Mesothelial cell of epicardium (in vitro differentiated cells): ENCODE measurements around the gene NEK8. TPM values are rescaled to one million over a fixed set of nuclear protein-coding genes. Genes with fewer than 3 reads are reported as not detected.

Experiments
- DNase-seq, 2 experiments: peaks; one replicate each; pipeline ENCODE4 v3.0.0; 2021; ENCODE audit warnings: low spot score in 2 of 2; ENCODE audit not compliant: unreplicated experiment in 2 of 2
- H3K27ac Mint-ChIP-seq: 2 replicates; pipeline ENCODE4 v1.8.0; 2021; ENCODE audit warnings: mixed read lengths
- H3K27me3 Mint-ChIP-seq: 2 replicates; pipeline ENCODE4 v1.8.0; 2021; ENCODE audit warnings: low read depth, mixed read lengths
- H3K36me3 Mint-ChIP-seq: 2 replicates; pipeline ENCODE4 v1.8.0; 2021; ENCODE audit warnings: mixed read lengths
- H3K4me1 Mint-ChIP-seq: 2 replicates; pipeline ENCODE4 v1.8.0; 2021; ENCODE audit warnings: mixed read lengths
- H3K4me3 Mint-ChIP-seq: 2 replicates; pipeline ENCODE4 v1.8.0; 2021; ENCODE audit warnings: mild to moderate bottlenecking, moderate library complexity, mixed read lengths
- H3K9me3 Mint-ChIP-seq: 2 replicates; pipeline ENCODE4 v1.8.0; 2021; ENCODE audit warnings: mixed read lengths
- total RNA-seq: library from RNA; stranded (reverse); gene quantifications from 3 replicates; pipeline ENCODE4 v1.2.1, GENCODE V29; 2021
- TF ChIP-seq, protein P1 (sequence below): fragments of 200-600 bp; sonication (generic); IDR thresholded peaks from one replicate; pipeline ENCODE4 v1.5.0; 2021; ENCODE audit warnings: antibody characterized with exemption; ENCODE audit not compliant: unreplicated experiment

The NEK8 gene
- total RNA-seq, result 5.2 to 7.6 TPM (median 5.9 TPM) in 3 replicates

DNA sequence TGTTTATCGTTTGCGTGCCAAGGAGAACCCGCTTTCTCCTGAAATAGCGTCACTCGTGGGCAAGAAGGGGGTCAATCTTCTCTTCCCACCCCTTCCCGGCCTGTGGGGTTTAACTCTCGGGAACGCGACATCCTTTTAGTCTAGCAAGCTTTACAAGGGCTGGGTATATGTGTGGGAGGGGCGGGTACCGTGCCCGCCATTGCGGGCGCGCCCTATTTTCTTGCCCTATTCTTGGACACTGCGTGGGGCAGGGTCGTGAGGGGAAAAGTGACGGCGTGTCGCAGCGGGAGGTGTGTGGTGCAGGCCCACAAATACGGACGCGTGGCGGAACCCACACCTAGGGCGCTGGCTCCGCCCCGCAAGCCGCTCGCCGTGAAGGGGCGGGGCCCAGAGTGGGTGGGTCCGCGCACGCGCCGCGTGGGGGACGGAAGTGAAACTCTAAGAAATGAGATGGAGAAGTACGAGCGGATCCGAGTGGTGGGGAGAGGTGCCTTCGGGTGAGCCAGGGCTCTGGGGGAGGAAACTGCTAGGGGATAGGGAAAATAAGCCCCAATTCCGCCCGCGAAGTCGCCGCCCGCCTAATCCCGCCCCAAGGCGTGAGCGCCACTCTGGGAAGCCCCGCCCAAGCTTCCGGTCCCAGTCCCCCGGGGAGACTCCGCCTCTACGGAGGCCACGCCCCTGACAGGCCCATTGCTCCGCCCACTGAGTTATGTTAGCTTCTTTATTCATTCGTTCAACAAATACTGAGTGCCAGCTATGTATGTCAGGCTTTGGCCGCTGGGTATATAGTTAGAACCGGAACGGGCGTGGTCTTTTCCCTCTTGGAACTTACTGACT is at the start of gene NEK8:
TSS of gene NEK8 (plus strand) at position 425 of the 837 bp plus-strand sequence. CDS start at position 451, 26 bp downstream.
- TF ChIP-seq, protein P1, sequence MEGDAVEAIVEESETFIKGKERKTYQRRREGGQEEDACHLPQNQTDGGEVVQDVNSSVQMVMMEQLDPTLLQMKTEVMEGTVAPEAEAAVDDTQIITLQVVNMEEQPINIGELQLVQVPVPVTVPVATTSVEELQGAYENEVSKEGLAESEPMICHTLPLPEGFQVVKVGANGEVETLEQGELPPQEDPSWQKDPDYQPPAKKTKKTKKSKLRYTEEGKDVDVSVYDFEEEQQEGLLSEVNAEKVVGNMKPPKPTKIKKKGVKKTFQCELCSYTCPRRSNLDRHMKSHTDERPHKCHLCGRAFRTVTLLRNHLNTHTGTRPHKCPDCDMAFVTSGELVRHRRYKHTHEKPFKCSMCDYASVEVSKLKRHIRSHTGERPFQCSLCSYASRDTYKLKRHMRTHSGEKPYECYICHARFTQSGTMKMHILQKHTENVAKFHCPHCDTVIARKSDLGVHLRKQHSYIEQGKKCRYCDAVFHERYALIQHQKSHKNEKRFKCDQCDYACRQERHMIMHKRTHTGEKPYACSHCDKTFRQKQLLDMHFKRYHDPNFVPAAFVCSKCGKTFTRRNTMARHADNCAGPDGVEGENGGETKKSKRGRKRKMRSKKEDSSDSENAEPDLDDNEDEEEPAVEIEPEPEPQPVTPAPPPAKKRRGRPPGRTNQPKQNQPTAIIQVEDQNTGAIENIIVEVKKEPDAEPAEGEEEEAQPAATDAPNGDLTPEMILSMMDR, result no peak
- Mint-ChIP-seq H3K9me3 (no peaks in the 10 kb centered on the region), H3K36me3 (peaks cover 4% of the 10 kb centered on the region), H3K4me3 (peak within 1 kb of the TSS; percentile 93), H3K4me1 (peaks cover 24% of the 10 kb centered on the region), H3K27me3 (no peaks in the 10 kb centered on the region), H3K27ac (peak within 1 kb of the TSS; percentile 99)
- DNase-seq, result peak; percentile 92 to 98

DNA sequence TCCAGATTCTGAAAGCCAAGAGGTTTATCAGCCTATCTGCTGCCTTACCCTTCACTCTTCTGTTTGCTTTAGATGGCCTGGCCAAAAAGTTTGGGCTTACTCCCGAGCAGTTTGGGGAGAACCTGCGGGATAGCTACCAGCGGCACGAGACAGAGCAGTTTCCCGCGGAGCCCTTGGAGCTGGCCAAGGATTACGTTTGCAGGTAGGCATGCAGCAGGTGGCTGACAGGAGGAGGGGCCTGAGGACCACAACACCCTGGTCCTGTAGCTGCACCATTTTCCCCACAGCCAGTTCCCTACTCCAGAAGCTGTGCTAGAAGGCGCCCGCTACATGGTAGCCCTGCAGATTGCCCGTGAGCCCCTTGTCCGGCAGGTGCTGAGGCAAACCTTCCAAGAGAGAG is 45.9 kb upstream of the NEK8 start:
- peaks cover 46% of the 10 kb centered on the region for H3K36me3 Mint-ChIP-seq
- no peaks in the 10 kb centered on the region for H3K4me1 Mint-ChIP-seq
- no peak overlapping the region for H3K4me3 Mint-ChIP-seq
- no peaks in the 10 kb centered on the region for H3K27me3 Mint-ChIP-seq
- TF ChIP-seq, protein P1, result no peak
- H3K9me3 Mint-ChIP-seq, result no peaks in the 10 kb centered on the region
- DNase-seq, result no peak
- no peak overlapping the region for H3K27ac Mint-ChIP-seq

DNA sequence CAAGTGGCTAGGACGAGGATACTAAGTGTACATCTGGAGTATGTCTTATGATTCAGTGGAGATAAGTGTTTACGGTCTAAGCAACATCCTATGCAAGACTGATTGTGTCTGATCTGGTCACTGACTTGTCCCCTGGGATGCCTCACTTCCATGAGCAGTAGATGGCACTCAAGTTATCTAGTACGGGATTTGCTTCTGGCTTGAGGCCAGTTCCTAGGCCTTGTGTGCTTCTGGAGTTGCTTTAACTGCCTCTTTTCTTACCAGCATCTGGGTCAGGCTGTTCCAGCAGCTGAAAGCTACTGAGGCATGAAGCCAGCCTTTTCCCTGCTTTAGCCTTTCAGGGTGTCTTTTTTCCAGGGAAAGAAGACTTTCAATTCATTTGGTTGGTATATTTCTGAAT is 43.6 kb upstream of the NEK8 start:
- Mint-ChIP-seq H3K4me3 (no peak overlapping the region), H3K4me1 (no peaks in the 10 kb centered on the region), H3K27ac (no peak overlapping the region), H3K36me3 (peaks cover 56% of the 10 kb centered on the region), H3K9me3 (peaks cover 4% of the 10 kb centered on the region), H3K27me3 (no peaks in the 10 kb centered on the region)
- TF ChIP-seq, protein P1, result no peak
- DNase-seq, result no peak

DNA sequence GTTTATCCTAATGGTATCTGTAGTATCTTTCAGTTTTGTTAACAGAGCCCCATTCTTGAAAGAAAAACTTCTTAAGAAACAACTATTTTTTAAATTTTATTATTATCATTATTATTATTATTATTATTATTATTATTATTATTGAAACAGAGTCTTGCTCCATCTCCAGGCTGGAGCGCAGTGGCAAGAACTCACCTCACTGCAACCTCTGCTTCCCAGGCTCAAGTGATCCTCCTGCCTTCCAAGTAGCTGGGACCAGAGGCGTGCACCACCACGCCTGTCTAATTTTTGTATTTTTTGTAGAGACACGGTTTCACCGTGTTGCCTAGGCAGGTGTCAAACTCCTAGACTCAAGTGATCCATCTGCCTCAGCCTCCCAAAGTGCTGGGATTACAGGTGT is 43.2 kb upstream of the NEK8 start:
- peaks cover 60% of the 10 kb centered on the region for H3K36me3 Mint-ChIP-seq
- H3K9me3 Mint-ChIP-seq, result peaks cover 4% of the 10 kb centered on the region
- no peak overlapping the region for H3K4me3 Mint-ChIP-seq
- TF ChIP-seq, protein P1, result no peak
- no peaks in the 10 kb centered on the region for H3K27me3 Mint-ChIP-seq
- DNase-seq, result no peak
- no peak overlapping the region for H3K27ac Mint-ChIP-seq
- no peaks in the 10 kb centered on the region for H3K4me1 Mint-ChIP-seq

DNA sequence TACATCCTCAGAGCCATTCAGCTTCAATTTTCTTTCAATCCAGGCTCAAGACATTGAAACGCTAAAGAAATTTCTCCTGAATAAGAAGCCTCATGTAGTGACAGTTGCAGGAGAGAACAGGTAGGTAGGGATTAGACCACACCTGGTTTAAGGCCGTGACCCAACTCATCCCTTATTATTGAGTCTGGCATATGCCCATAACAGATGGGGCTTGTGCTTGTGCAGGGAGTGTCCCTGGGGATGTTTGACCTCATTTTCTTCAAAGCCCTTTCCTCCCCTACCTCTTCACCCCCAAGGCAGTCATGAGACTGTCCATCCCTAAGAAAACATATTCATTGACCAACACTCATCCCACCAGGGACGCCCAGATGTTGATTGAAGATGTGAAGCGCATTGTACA is 42.3 kb upstream of the NEK8 start:
- H3K27ac Mint-ChIP-seq, result no peak overlapping the region
- H3K36me3 Mint-ChIP-seq, result peaks cover 62% of the 10 kb centered on the region

More for the DNA sequence above, 42.3 kb upstream of the NEK8 start:
- no peaks in the 10 kb centered on the region for H3K4me1 Mint-ChIP-seq
- H3K9me3 Mint-ChIP-seq, result peaks cover 4% of the 10 kb centered on the region
- TF ChIP-seq, protein P1, result no peak
- H3K27me3 Mint-ChIP-seq, result no peaks in the 10 kb centered on the region
- H3K4me3 Mint-ChIP-seq, result no peak overlapping the region
- no peak for DNase-seq
